ENCODE results near the gene RASA3.
"Not testable (repeated sequence)": the region's sequence is repeated elsewhere in the genome, so short reads cannot be mapped to it uniquely, and the experiment has no call there.

RASA3 gene

GRCh38 chr13:114100446-114101357, 31.7 kb downstream of the RASA3 start:
- no peaks in the 10 kb centered on the region for H3K9me3 ChIP-seq (replicated peaks in 1 of 11)
- peaks cover 75 to 88% (median 83%) of the 10 kb centered on the region in 11 experiments for H4K20me1 ChIP-seq
- peak overlapping the region; percentile 10 to 62 (median 52); a peak in 18 of 22 replicates for H3K4me2 ChIP-seq
- no peak overlapping the region for H3K4me3 ChIP-seq
- TF ChIP-seq Cebpa-rat (IDR thresholded peaks at IDR 0.05) = no peak
- H3K9ac ChIP-seq = 0 out of 22 replicates have a peak overlapping the region, but pooled peaks of 1 of the 11 experiments have one; percentile 7
- H3K27me3 ChIP-seq = no peaks in the 10 kb centered on the region
- H3K36me3 ChIP-seq = peaks cover 0 to 10% (median 0%) of the 10 kb centered on the region in 11 experiments; a peak in 2 of 22 replicates
- peak overlapping the region in 2 of 11 experiments; percentile 18 to 20; a peak in 1 of 22 replicates for H3K27ac ChIP-seq
- peaks cover 58 to 86% (median 83%) of the 10 kb centered on the region in 10 experiments for H3K4me1 ChIP-seq

GRCh38 chr13:114099918-114100445, 32.4 kb downstream of the RASA3 start:
- TF ChIP-seq Cebpa-rat (IDR thresholded peaks at IDR 0.05) = no peak
- Histone ChIP-seq H3K36me3 (peaks cover 0 to 17% (median 0%) of the 10 kb centered on the region in 11 experiments; a peak in 3 of 22 replicates), H3K27me3 (no peaks in the 10 kb centered on the region), H4K20me1 (peaks cover 73 to 86% (median 83%) of the 10 kb centered on the region in 11 experiments), H3K9me3 (replicated peaks in 1 of 11) (peaks cover 0 to 7% (median 0%) of the 10 kb centered on the region in 11 experiments; a peak in 2 of 22 replicates), H3K4me2 (peak overlapping the region; percentile 4 to 62 (median 46); a peak in 12 of 22 replicates), H3K4me3 (no peak overlapping the region), H3K27ac (no peak overlapping the region), H3K4me1 (peaks cover 57 to 85% (median 81%) of the 10 kb centered on the region in 10 experiments), H3K9ac (no peak overlapping the region)

- peaks cover 0 to 25% (median 5%) of the 10 kb centered on the region in 11 experiments; a peak in 6 of 22 replicates for H3K36me3 ChIP-seq
- peaks cover 2 to 15% (median 6%) of the 10 kb centered on the region in 11 experiments; a peak in 20 of 22 replicates for H3K9me3 ChIP-seq (replicated peaks in 1 of 11)
- H3K4me1 ChIP-seq = peaks cover 50 to 80% (median 76%) of the 10 kb centered on the region in 10 experiments
- no peak overlapping the region for H3K4me3 ChIP-seq
- peak overlapping the region; percentile 72 to 89 (median 82) for H3K4me2 ChIP-seq
- H3K27me3 ChIP-seq = no peaks in the 10 kb centered on the region
- H3K27ac ChIP-seq = peak overlapping the region in 9 of 11 experiments; percentile 55 to 77 (median 65); a peak in 18 of 22 replicates
- no peak for TF ChIP-seq Cebpa-rat (IDR thresholded peaks at IDR 0.05)
- peak overlapping the region; percentile 7 to 64 (median 57); a peak in 17 of 22 replicates for H3K9ac ChIP-seq
- peaks cover 71 to 85% (median 78%) of the 10 kb centered on the region in 11 experiments for H4K20me1 ChIP-seq
Measured at GRCh38 chr13:114099191-114099590, 33.2 kb downstream of the RASA3 start.

GRCh38 chr13:114098689-114099056, 33.8 kb downstream of the RASA3 start:
- Histone ChIP-seq H3K9me3 (replicated peaks in 1 of 11) (peaks cover 7 to 20% (median 11%) of the 10 kb centered on the region in 11 experiments), H4K20me1 (peaks cover 71 to 84% (median 77%) of the 10 kb centered on the region in 11 experiments), H3K4me2 (peak overlapping the region; percentile 72 to 89 (median 82)), H3K27ac (peak overlapping the region in 9 of 11 experiments; percentile 55 to 77 (median 65); a peak in 18 of 22 replicates), H3K9ac (peak overlapping the region; percentile 7 to 64 (median 59); a peak in 21 of 22 replicates), H3K4me1 (peaks cover 49 to 80% (median 76%) of the 10 kb centered on the region in 10 experiments), H3K36me3 (peaks cover 0 to 30% (median 10%) of the 10 kb centered on the region in 11 experiments; a peak in 10 of 22 replicates)
- not testable (repeated sequence) for H3K27me3 ChIP-seq, H3K4me3 ChIP-seq

GRCh38 chr13:114097893-114098688, 34.3 kb downstream of the RASA3 start:
- peak overlapping the region in 10 of 11 experiments; percentile 2 to 77 (median 64); a peak in 19 of 22 replicates for H3K27ac ChIP-seq
- H3K4me3 ChIP-seq = peak overlapping the region in 2 of 10 experiments; percentile 25 to 33; a peak in 1 of 20 replicates
- peak overlapping the region; percentile 72 to 89 (median 82) for H3K4me2 ChIP-seq
- peaks cover 69 to 82% (median 74%) of the 10 kb centered on the region in 11 experiments for H4K20me1 ChIP-seq
- H3K36me3 ChIP-seq = peaks cover under 1 to 36% (median 14%) of the 10 kb centered on the region in 11 experiments; a peak in 17 of 22 replicates
- H3K9me3 ChIP-seq (replicated peaks in 1 of 11) = peaks cover 13 to 26% (median 17%) of the 10 kb centered on the region in 11 experiments
- TF ChIP-seq Cebpa-rat (IDR thresholded peaks at IDR 0.05) = no peak
- no peaks in the 10 kb centered on the region for H3K27me3 ChIP-seq
- peak overlapping the region; percentile 7 to 64 (median 59); a peak in 21 of 22 replicates for H3K9ac ChIP-seq
- peaks cover 49 to 79% (median 75%) of the 10 kb centered on the region in 10 experiments for H3K4me1 ChIP-seq

GRCh38 chr13:114097212-114097892, 35.1 kb downstream of the RASA3 start:
- H3K36me3 ChIP-seq = peaks cover 3 to 43% (median 19%) of the 10 kb centered on the region in 11 experiments; a peak in 17 of 22 replicates
- no peaks in the 10 kb centered on the region for H3K27me3 ChIP-seq
- peak overlapping the region in 2 of 10 experiments; percentile 25 to 33; a peak in 1 of 20 replicates for H3K4me3 ChIP-seq
- peaks cover 49 to 72% (median 68%) of the 10 kb centered on the region in 10 experiments for H3K4me1 ChIP-seq
- no peak for TF ChIP-seq Cebpa-rat (IDR thresholded peaks at IDR 0.05)
- peak overlapping the region; percentile 72 to 89 (median 82) for H3K4me2 ChIP-seq
- H4K20me1 ChIP-seq = peaks cover 62 to 75% (median 67%) of the 10 kb centered on the region in 11 experiments
- peak overlapping the region in 10 of 11 experiments; percentile 2 to 77 (median 64); a peak in 19 of 22 replicates for H3K27ac ChIP-seq
- H3K9me3 ChIP-seq (replicated peaks in 1 of 11) = peaks cover 20 to 33% (median 25%) of the 10 kb centered on the region in 11 experiments
- peak overlapping the region; percentile 7 to 64 (median 59); a peak in 18 of 22 replicates for H3K9ac ChIP-seq

- no peak overlapping the region for H3K4me3 ChIP-seq
- H3K4me2 ChIP-seq = peak overlapping the region; percentile 72 to 89 (median 82)
- H3K9me3 ChIP-seq (replicated peaks in 1 of 11) = peaks cover 26 to 39% (median 30%) of the 10 kb centered on the region in 11 experiments
- H4K20me1 ChIP-seq = peaks cover 56 to 69% (median 61%) of the 10 kb centered on the region in 11 experiments
- H3K27ac ChIP-seq = peak overlapping the region in 7 of 11 experiments; percentile 25 to 77 (median 65); a peak in 11 of 22 replicates
- no peak for TF ChIP-seq Cebpa-rat (IDR thresholded peaks at IDR 0.05)
- no peaks in the 10 kb centered on the region for H3K27me3 ChIP-seq
- H3K36me3 ChIP-seq = peaks cover 3 to 46% (median 24%) of the 10 kb centered on the region in 11 experiments; a peak in 17 of 22 replicates
- peaks cover 49 to 66% (median 62%) of the 10 kb centered on the region in 10 experiments for H3K4me1 ChIP-seq
- H3K9ac ChIP-seq = peak overlapping the region in 7 of 11 experiments; percentile 50 to 64 (median 63); a peak in 8 of 22 replicates
Measured at GRCh38 chr13:114096811-114097211, 35.6 kb downstream of the RASA3 start.

Measured in BLaER1 treated with 17β-estradiol and CSF1 and Interleukin-3, amounts not matched to agents 10 nM and 100 nM (cell line).